Uterus (tissue), 4 donors: ENCODE results near the gene CBX8. TPM values are rescaled to one million over a fixed set of nuclear protein-coding genes. Genes with fewer than 3 reads are reported as not detected.
A peak's percentile ranks its signal among the peaks of the same experiment; 100 is the strongest.

Experiments
- DNase-seq, 2 donors: peaks; one replicate each; pipeline ENCODE4 v3.0.0-alpha.2; 2019 to 2020
- H3K27ac ChIP-seq, 2 donors: fragments of 200-600 bp; sonication (generic); 1 replicate in 1 of 2; 2 replicates in 1 of 2; pipeline ENCODE4 v1.5.1; 2016 to 2018
- H3K27me3 ChIP-seq, 2 donors: fragments of 200-600 bp; sonication (generic); one replicate each; pipeline ENCODE4 v1.5.1; 2018 to 2019; ENCODE audit warnings: control low read depth in 1 of 2
- H3K36me3 ChIP-seq, 2 donors: fragments of 200-600 bp; sonication (generic); one replicate each; pipeline ENCODE4 v1.5.1; 2019; ENCODE audit warnings: control low read depth in 1 of 2
- H3K4me1 ChIP-seq, 2 donors: fragments of 200-600 bp; sonication (generic); one replicate each; pipeline ENCODE4 v1.5.1; 2018 to 2019; ENCODE audit warnings: control low read depth in 1 of 2
- H3K4me3 ChIP-seq, 2 donors: fragments of 200-600 bp; sonication (generic); 1 replicate in 1 of 2; 2 replicates in 1 of 2; pipeline ENCODE4 v1.5.1; 2018 to 2019; ENCODE audit warnings: mild to moderate bottlenecking in 1 of 2
- H3K9me3 ChIP-seq, 2 donors: fragments of 200-600 bp; sonication (generic); one replicate each; pipeline ENCODE4 v1.5.1; 2019; ENCODE audit warnings: control low read depth in 1 of 2
- CTCF ChIP-seq, 4 experiments: fragments of 200-600 bp in 2 of 4; fragments of 450-650 bp in 2 of 4; sonication (generic) in 2 of 4; IDR thresholded peaks; one replicate each; pipeline ENCODE4 v1.5.1; 2016 to 2019; ENCODE audit warnings: antibody characterized with exemption in 4 of 4, mild to moderate bottlenecking in 2 of 4, moderate library complexity in 1 of 4
- POLR2A ChIP-seq, 2 donors: fragments of 450-650 bp; IDR thresholded peaks; one replicate each; pipeline ENCODE4 v1.6.1; 2016; ENCODE audit warnings: antibody characterized with exemption in 2 of 2, mild to moderate bottlenecking in 1 of 2, moderate library complexity in 1 of 2
- intact Hi-C: fragments of 100-400 bp; cut with DNase I; formaldehyde crosslinking; loops from one replicate; pipeline ENCODE4 v1.15.1; 2023; ENCODE audit warnings: low total_unique reads
- total RNA-seq, 4 donors: library from RNA; depleted of rRNA in 3 of 4; stranded (reverse); fragments of >200 nt in 3 of 4; gene quantifications; one replicate each; pipeline versions ENCODE4 v1.1.0 to v1.2.4, GENCODE V29; 2014 to 2023
- donor health status: DM: yes; HTN: yes; CAD: no.

The CBX8 gene
- total RNA-seq, 4 donors from 2014 or later, result 1.8 to 10.7 (median 2.6) TPM; not detected in 1

GRCh38 chr17:79840989-79841286 is 44.1 kb upstream of the CBX8 start:
- intact Hi-C loops, result loop anchor here (5.0 to 10.0 kb wide), 2 partner anchors 49 to 134 kb away; no protein-coding TSS in a partner anchor
- TF ChIP-seq POLR2A (IDR thresholded peaks at IDR 0.05) (no peak), CTCF (IDR thresholded peaks at IDR 0.05) (no peak)
- DNase-seq, result no peak
- Histone ChIP-seq H3K27ac (no peak overlapping the region), H3K36me3 (no peaks in the 10 kb centered on the region), H3K27me3 (peaks cover 25 to 45% of the 10 kb centered on the region in 2 donors), H3K4me3 (peak overlapping the region in 1 of 2 donors; percentile 1), H3K4me1 (peaks cover 0 to 45% of the 10 kb centered on the region in 2 donors), H3K9me3 (no peaks in the 10 kb centered on the region)

- Histone ChIP-seq H3K4me1 (peaks cover 0 to 45% of the 10 kb centered on the region in 2 donors), H3K4me3 (peak overlapping the region in 1 of 2 donors; percentile 1), H3K36me3 (no peaks in the 10 kb centered on the region), H3K9me3 (no peaks in the 10 kb centered on the region), H3K27ac (no peak overlapping the region), H3K27me3 (peaks cover 25 to 45% of the 10 kb centered on the region in 2 donors)
- peak in 1 of 4 experiments; percentile 2 for TF ChIP-seq CTCF (IDR thresholded peaks at IDR 0.05)
- peak in 1 of 2 donors; percentile 18 for TF ChIP-seq POLR2A (IDR thresholded peaks at IDR 0.05)
- intact Hi-C loops, result loop anchor here (5.0 to 10.0 kb wide), 2 partner anchors 48 to 134 kb away; no protein-coding TSS in a partner anchor
- peak; percentile 77 to 80 for DNase-seq
Observed at GRCh38 chr17:79840269-79840988, 43.6 kb upstream of the CBX8 start.

GRCh38 chr17:79839356-79840268 is 42.7 kb upstream of the CBX8 start, which contains the start of gene CBX4:
Gene CBX4 (minus strand): TSS chr17:79839440. CDS start chr17:79839251, 189 bp downstream.
- Histone ChIP-seq H3K36me3 (no peaks in the 10 kb centered on the region), H3K4me1 (peaks cover 0 to 41% of the 10 kb centered on the region in 2 donors), H3K27me3 (peaks cover 25 to 45% of the 10 kb centered on the region in 2 donors), H3K27ac (peak within 1 kb of the TSS; percentile 81 to 91), H3K9me3 (no peaks in the 10 kb centered on the region), H3K4me3 (peak within 1 kb of the TSS; percentile 54 to 58)
- intact Hi-C loops, result loop anchor here (5.0 to 10.0 kb wide), 2 partner anchors 47 to 135 kb away; no protein-coding TSS in a partner anchor
- TF ChIP-seq POLR2A (IDR thresholded peaks at IDR 0.05) (peak; percentile 85 to 97), CTCF (IDR thresholded peaks at IDR 0.05) (peak in 3 of 4 experiments; percentile 17 to 57 (median 52))
- DNase-seq, result peak; percentile 91 to 93

- Histone ChIP-seq H3K4me1 (peaks cover 0 to 32% of the 10 kb centered on the region in 2 donors), H3K9me3 (no peaks in the 10 kb centered on the region), H3K27me3 (peaks cover 25 to 40% of the 10 kb centered on the region in 2 donors), H3K36me3 (no peaks in the 10 kb centered on the region), H3K27ac (peak overlapping the region; percentile 81 to 91), H3K4me3 (peak overlapping the region; percentile 54 to 58)
- DNase-seq, result peak in 1 of 2 donors; percentile 53
- TF ChIP-seq POLR2A (IDR thresholded peaks at IDR 0.05), result no peak
- TF ChIP-seq CTCF (IDR thresholded peaks at IDR 0.05), result no peak
- intact Hi-C loops, result no loop called here
Observed at GRCh38 chr17:79838522-79839274, 41.8 kb upstream of the CBX8 start.
